ENCODE measurements around the gene TMEM168. TPM values are rescaled to one million over a fixed set of nuclear protein-coding genes. Genes with fewer than 3 reads are reported as not detected.

The TMEM168 gene
- total RNA-seq, 1 experiment from 2014 or later, result 13.9 TPM

DNA sequence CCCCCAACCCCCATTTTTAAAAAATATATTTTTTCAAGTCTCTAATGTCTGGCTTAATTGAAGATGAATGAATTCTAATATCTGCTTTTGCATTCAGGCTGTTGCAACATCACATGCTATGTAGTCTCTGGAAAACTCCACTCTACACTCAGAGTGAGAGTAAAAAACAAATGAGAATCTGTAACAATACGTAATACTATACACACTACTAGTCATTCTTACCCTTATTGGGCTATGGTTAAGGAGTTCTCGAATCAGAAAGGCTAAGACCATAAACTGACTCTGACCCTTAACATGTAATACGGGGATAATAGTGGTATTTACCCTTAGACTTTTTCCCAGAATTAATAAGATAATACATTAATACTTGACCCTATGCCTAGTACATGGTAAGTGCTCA lies 42.9 kb upstream of the TMEM168 start:
- Histone ChIP-seq H3K4me2 (ENCODE audit: insufficient read depth, insufficient read length, low read length) (no peak overlapping the region), H2BK15ac (ENCODE audit: low read depth, low read length) (no peak overlapping the region), H4K91ac (ENCODE audit: insufficient read length, low read depth, low read length) (no peak overlapping the region), H2AK5ac (ENCODE audit: insufficient read length, low read length) (no peak overlapping the region), H3K4ac (ENCODE audit: low read depth, low read length) (no peak overlapping the region), H3K4me1 (ENCODE audit: insufficient read depth, low read length) (no peaks in the 10 kb centered on the region), H3T11ph (ENCODE audit: low read length) (no peak overlapping the region), H3K14ac (ENCODE audit: insufficient read depth, low read length) (no peak overlapping the region), H3K27ac (ENCODE audit: insufficient read length, low read depth, low read length) (no peak overlapping the region), H3K79me2 (ENCODE audit: insufficient read depth, low read length) (no peaks in the 10 kb centered on the region), H4K20me1 (ENCODE audit: control insufficient read depth, insufficient read depth, insufficient read length) (no peaks in the 10 kb centered on the region), H3K79me1 (ENCODE audit: insufficient read depth, low read depth, low read length, poor library complexity, severe bottlenecking) (no peaks in the 10 kb centered on the region), H2BK12ac (ENCODE audit: insufficient read length, low read depth, low read length) (no peak overlapping the region), H3K23ac (ENCODE audit: insufficient read length, low read depth, low read length) (no peak overlapping the region), H2BK20ac (ENCODE audit: low read depth, low read length, poor library complexity, severe bottlenecking) (no peak overlapping the region), H3K23me2 (ENCODE audit: insufficient read length, low read depth, low read length, poor library complexity, severe bottlenecking) (no peaks in the 10 kb centered on the region), H2BK120ac (ENCODE audit: low read depth, low read length, poor library complexity, severe bottlenecking) (no peak overlapping the region), H3K9me3 (ENCODE audit: control insufficient read depth, low read depth, low read length) (no peaks in the 10 kb centered on the region), H4K5ac (ENCODE audit: insufficient read length, low read depth, low read length) (no peak overlapping the region), H3K18ac (ENCODE audit: insufficient read length, low read depth, low read length) (no peak overlapping the region), H3K9ac (ENCODE audit: extremely low read depth, insufficient read length, low read length) (no peak overlapping the region), H3K56ac (ENCODE audit: insufficient read length, low read depth, low read length) (no peak overlapping the region), H3K27me3 (ENCODE audit: insufficient read depth, low read length) (no peaks in the 10 kb centered on the region), H2AFZ (ENCODE audit: low read length) (no peak overlapping the region), H2BK5ac (ENCODE audit: insufficient read length, low read length) (no peak overlapping the region), H4K8ac (replicated peaks; ENCODE audit: insufficient read length, low read depth, low read length) (no peak overlapping the region)
- H3K4me3 Mint-ChIP-seq, result no peak overlapping the region
- no peaks in the 10 kb centered on the region for H3K27me3 Mint-ChIP-seq (ENCODE audit: low read depth)
- TF ChIP-seq, protein P1, sequence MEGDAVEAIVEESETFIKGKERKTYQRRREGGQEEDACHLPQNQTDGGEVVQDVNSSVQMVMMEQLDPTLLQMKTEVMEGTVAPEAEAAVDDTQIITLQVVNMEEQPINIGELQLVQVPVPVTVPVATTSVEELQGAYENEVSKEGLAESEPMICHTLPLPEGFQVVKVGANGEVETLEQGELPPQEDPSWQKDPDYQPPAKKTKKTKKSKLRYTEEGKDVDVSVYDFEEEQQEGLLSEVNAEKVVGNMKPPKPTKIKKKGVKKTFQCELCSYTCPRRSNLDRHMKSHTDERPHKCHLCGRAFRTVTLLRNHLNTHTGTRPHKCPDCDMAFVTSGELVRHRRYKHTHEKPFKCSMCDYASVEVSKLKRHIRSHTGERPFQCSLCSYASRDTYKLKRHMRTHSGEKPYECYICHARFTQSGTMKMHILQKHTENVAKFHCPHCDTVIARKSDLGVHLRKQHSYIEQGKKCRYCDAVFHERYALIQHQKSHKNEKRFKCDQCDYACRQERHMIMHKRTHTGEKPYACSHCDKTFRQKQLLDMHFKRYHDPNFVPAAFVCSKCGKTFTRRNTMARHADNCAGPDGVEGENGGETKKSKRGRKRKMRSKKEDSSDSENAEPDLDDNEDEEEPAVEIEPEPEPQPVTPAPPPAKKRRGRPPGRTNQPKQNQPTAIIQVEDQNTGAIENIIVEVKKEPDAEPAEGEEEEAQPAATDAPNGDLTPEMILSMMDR (conservative IDR thresholded peaks at IDR 0.05), result no peak
- H3K36me3 Mint-ChIP-seq (ENCODE audit: insufficient read depth in 1 of 3, low read depth in 3 of 3), result peaks cover 29 to 35% (median 32%) of the 10 kb centered on the region in 3 experiments
- no CpG with 5 or more reads among the region's 3 CpGs for WGBS (ENCODE audit: extremely low coverage, insufficient read length, low lambda C conversion rate)
- no peaks in the 10 kb centered on the region for H3K4me1 Mint-ChIP-seq
- H3K9me3 Mint-ChIP-seq, result peaks cover 4 to 15% of the 10 kb centered on the region in 2 experiments; a peak in 4 of 5 replicates
- no peak for DNase-seq
- no peak overlapping the region for H3K27ac Mint-ChIP-seq
